ENCODE data around the gene XRCC1.
"Not testable (repeated sequence)": the region's sequence is repeated elsewhere in the genome, so short reads cannot be mapped to it uniquely, and the experiment has no call there.

XRCC1 gene

GRCh38 chr19:43551399-43552197 is 23.7 kb downstream of the XRCC1 start:
- no peaks in the 10 kb centered on the region for H3K4me1 ChIP-seq (ENCODE audit: insufficient read depth, insufficient read length)
- peaks cover 51% of the 10 kb centered on the region for H3K36me3 ChIP-seq (ENCODE audit: insufficient read depth, insufficient read length, low read length)
- DNase-seq (ENCODE audit: low read depth, low spot score): no peak
- no peaks in the 10 kb centered on the region for H3K9me3 ChIP-seq (ENCODE audit: insufficient read depth, low read length)
- H3K4me3 ChIP-seq (ENCODE audit: insufficient read length, low read depth): no peak overlapping the region
- no peaks in the 10 kb centered on the region for H3K27me3 ChIP-seq (ENCODE audit: insufficient read depth, insufficient read length)
- H3K9ac ChIP-seq (ENCODE audit: insufficient read length, low read depth): no peak overlapping the region
- no peak for TF ChIP-seq ZNF274 (IDR thresholded peaks at IDR 0.05; ENCODE audit: low read depth, low read length)
- no peak for TF ChIP-seq SUZ12 (IDR thresholded peaks at IDR 0.05; ENCODE audit: extremely low read depth, insufficient read depth, insufficient read length)
- TF ChIP-seq YY1 (IDR thresholded peaks at IDR 0.05; ENCODE audit: insufficient read depth, insufficient read length): no peak

GRCh38 chr19:43548706-43549105 is 26.6 kb downstream of the XRCC1 start:
- Histone ChIP-seq H3K4me1 (ENCODE audit: insufficient read depth, insufficient read length) (no peaks in the 10 kb centered on the region), H3K4me3 (ENCODE audit: insufficient read length, low read depth) (no peak overlapping the region), H3K9ac (ENCODE audit: insufficient read length, low read depth) (no peak overlapping the region), H3K36me3 (ENCODE audit: insufficient read depth, insufficient read length, low read length) (peaks cover 57% of the 10 kb centered on the region), H3K9me3 (ENCODE audit: insufficient read depth, low read length) (no peaks in the 10 kb centered on the region), H3K27me3 (ENCODE audit: insufficient read depth, insufficient read length) (no peaks in the 10 kb centered on the region)
- DNase-seq (ENCODE audit: low read depth, low spot score): no peak
- TF ChIP-seq SUZ12 (IDR thresholded peaks at IDR 0.05; ENCODE audit: extremely low read depth, insufficient read depth, insufficient read length) (no peak), YY1 (IDR thresholded peaks at IDR 0.05; ENCODE audit: insufficient read depth, insufficient read length) (no peak), ZNF274 (IDR thresholded peaks at IDR 0.05; ENCODE audit: low read depth, low read length) (no peak)

DNA sequence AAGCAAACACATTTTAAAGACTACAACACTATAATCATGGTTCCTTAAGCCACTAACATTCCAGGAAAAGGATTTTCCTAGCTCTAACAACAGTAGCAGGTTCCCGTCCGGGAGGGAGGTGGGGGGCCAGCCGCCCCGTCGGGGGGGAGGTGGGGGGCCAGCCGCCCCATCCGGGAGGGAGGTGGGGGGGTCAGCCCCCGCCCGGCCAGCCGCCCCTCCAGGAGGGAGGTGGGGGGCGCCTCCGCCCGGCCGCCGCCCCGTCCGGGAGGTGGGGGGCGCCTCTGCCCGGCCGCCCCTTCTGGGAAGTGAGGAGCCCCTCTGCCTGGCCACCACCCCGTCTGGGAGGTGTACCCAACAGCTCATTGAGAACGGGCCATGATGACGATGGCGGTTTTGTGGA is 27.4 kb downstream of the XRCC1 start:
- H3K4me3 ChIP-seq (ENCODE audit: insufficient read length, low read depth); DNase-seq (ENCODE audit: low read depth, low spot score); H3K9me3 ChIP-seq (ENCODE audit: insufficient read depth, low read length); H3K27me3 ChIP-seq (ENCODE audit: insufficient read depth, insufficient read length); H3K9ac ChIP-seq (ENCODE audit: insufficient read length, low read depth); H3K4me1 ChIP-seq (ENCODE audit: insufficient read depth, insufficient read length): not testable (repeated sequence)
- H3K36me3 ChIP-seq (ENCODE audit: insufficient read depth, insufficient read length, low read length): peaks cover 56% of the 10 kb centered on the region

- Histone ChIP-seq H3K4me3 (ENCODE audit: insufficient read length, low read depth) (no peak overlapping the region), H3K27me3 (ENCODE audit: insufficient read depth, insufficient read length) (no peaks in the 10 kb centered on the region), H3K4me1 (ENCODE audit: insufficient read depth, insufficient read length) (no peaks in the 10 kb centered on the region), H3K9ac (ENCODE audit: insufficient read length, low read depth) (no peak overlapping the region), H3K9me3 (ENCODE audit: insufficient read depth, low read length) (no peaks in the 10 kb centered on the region), H3K36me3 (ENCODE audit: insufficient read depth, insufficient read length, low read length) (peaks cover 54% of the 10 kb centered on the region)
- no peak for DNase-seq (ENCODE audit: low read depth, low spot score)
- TF ChIP-seq SUZ12 (IDR thresholded peaks at IDR 0.05; ENCODE audit: extremely low read depth, insufficient read depth, insufficient read length): no peak
- TF ChIP-seq YY1 (IDR thresholded peaks at IDR 0.05; ENCODE audit: insufficient read depth, insufficient read length): no peak
- no peak for TF ChIP-seq ZNF274 (IDR thresholded peaks at IDR 0.05; ENCODE audit: low read depth, low read length)
These were observed 28.7 kb downstream of the XRCC1 start for GRCh38 chr19:43546581-43546980.

GRCh38 chr19:43545981-43546380 is 29.3 kb downstream of the XRCC1 start:
- Histone ChIP-seq H3K27me3 (ENCODE audit: insufficient read depth, insufficient read length) (no peaks in the 10 kb centered on the region), H3K9me3 (ENCODE audit: insufficient read depth, low read length) (no peaks in the 10 kb centered on the region), H3K4me3 (ENCODE audit: insufficient read length, low read depth) (no peak overlapping the region), H3K9ac (ENCODE audit: insufficient read length, low read depth) (no peak overlapping the region), H3K4me1 (ENCODE audit: insufficient read depth, insufficient read length) (no peaks in the 10 kb centered on the region), H3K36me3 (ENCODE audit: insufficient read depth, insufficient read length, low read length) (peaks cover 49% of the 10 kb centered on the region)
- DNase-seq (ENCODE audit: low read depth, low spot score): no peak
- TF ChIP-seq ZNF274 (IDR thresholded peaks at IDR 0.05; ENCODE audit: low read depth, low read length) (no peak), YY1 (IDR thresholded peaks at IDR 0.05; ENCODE audit: insufficient read depth, insufficient read length) (no peak), SUZ12 (IDR thresholded peaks at IDR 0.05; ENCODE audit: extremely low read depth, insufficient read depth, insufficient read length) (no peak)

GRCh38 chr19:43545276-43545675 is 30.1 kb downstream of the XRCC1 start:
- Histone ChIP-seq H3K9ac (ENCODE audit: insufficient read length, low read depth) (no peak overlapping the region), H3K9me3 (ENCODE audit: insufficient read depth, low read length) (no peaks in the 10 kb centered on the region), H3K4me1 (ENCODE audit: insufficient read depth, insufficient read length) (no peaks in the 10 kb centered on the region), H3K27me3 (ENCODE audit: insufficient read depth, insufficient read length) (no peaks in the 10 kb centered on the region), H3K36me3 (ENCODE audit: insufficient read depth, insufficient read length, low read length) (peaks cover 45% of the 10 kb centered on the region), H3K4me3 (ENCODE audit: insufficient read length, low read depth) (no peak overlapping the region)
- DNase-seq (ENCODE audit: low read depth, low spot score): no peak
- TF ChIP-seq ZNF274 (IDR thresholded peaks at IDR 0.05; ENCODE audit: low read depth, low read length) (no peak), YY1 (IDR thresholded peaks at IDR 0.05; ENCODE audit: insufficient read depth, insufficient read length) (no peak), SUZ12 (IDR thresholded peaks at IDR 0.05; ENCODE audit: extremely low read depth, insufficient read depth, insufficient read length) (no peak)

DNA sequence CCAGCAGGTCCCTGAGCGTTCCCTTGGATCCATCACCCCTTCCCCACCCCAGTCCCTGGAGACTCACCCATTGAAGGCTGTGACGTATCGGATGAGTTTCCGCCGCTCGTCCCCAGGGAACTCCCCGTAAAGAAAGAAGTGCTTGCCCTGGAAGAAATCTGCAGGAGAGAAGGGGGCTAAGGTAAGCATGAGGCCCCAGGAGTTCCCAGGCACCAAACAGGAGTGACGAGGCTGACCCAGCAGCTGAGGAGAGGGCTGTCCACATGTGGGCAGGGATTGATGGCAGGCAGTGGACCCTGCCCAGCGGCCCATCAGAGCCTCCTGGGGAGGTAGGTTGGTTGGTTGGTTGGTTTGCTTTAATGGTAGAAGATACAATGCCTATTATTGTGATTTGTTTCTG is 31.2 kb downstream of the XRCC1 start:
- Histone ChIP-seq H3K9ac (ENCODE audit: insufficient read length, low read depth) (no peak overlapping the region), H3K36me3 (ENCODE audit: insufficient read depth, insufficient read length, low read length) (peaks cover 46% of the 10 kb centered on the region), H3K9me3 (ENCODE audit: insufficient read depth, low read length) (peaks cover 3% of the 10 kb centered on the region; the same call in 1 of the 2 replicates), H3K4me3 (ENCODE audit: insufficient read length, low read depth) (no peak overlapping the region), H3K27me3 (ENCODE audit: insufficient read depth, insufficient read length) (no peaks in the 10 kb centered on the region), H3K4me1 (ENCODE audit: insufficient read depth, insufficient read length) (no peaks in the 10 kb centered on the region)
- no peak for DNase-seq (ENCODE audit: low read depth, low spot score)
- TF ChIP-seq ZNF274 (IDR thresholded peaks at IDR 0.05; ENCODE audit: low read depth, low read length) (no peak), YY1 (IDR thresholded peaks at IDR 0.05; ENCODE audit: insufficient read depth, insufficient read length) (no peak), SUZ12 (IDR thresholded peaks at IDR 0.05; ENCODE audit: extremely low read depth, insufficient read depth, insufficient read length) (no peak)

Measured in NT2/D1 (cell line).